Smooth muscle cell (in vitro differentiated cells): ENCODE results near the gene CHPT1. TPM values are rescaled to one million over a fixed set of nuclear protein-coding genes. Genes with fewer than 3 reads are reported as not detected.

ENCODE experiments used
- DNase-seq: peaks from one replicate; lab custom pipeline; 2025; ENCODE audit not compliant: unreplicated experiment; lab: John Stamatoyannopoulos, UW
- H2AFZ ChIP-seq: fragments of 200-600 bp; sonication (generic); 2 replicates; pipeline ENCODE4 v1.6.0; 2016; ENCODE audit warnings: antibody characterized with exemption, low read depth, mild to moderate bottlenecking
- H3F3A ChIP-seq: fragments of 200-600 bp; sonication (generic); 2 replicates; pipeline ENCODE4 v1.6.0; 2017; ENCODE audit warnings: antibody characterized with exemption, low read depth
- H3K27ac ChIP-seq: fragments of 200-600 bp; sonication (generic); 2 replicates; pipeline ENCODE4 v1.5.1; 2016; ENCODE audit warnings: low read depth, mild to moderate bottlenecking
- H3K27me3 ChIP-seq: fragments of 200-600 bp; sonication (generic); 2 replicates; pipeline ENCODE4 v1.6.1; 2016; ENCODE audit warnings: low read depth, mild to moderate bottlenecking
- H3K36me3 ChIP-seq: fragments of 200-600 bp; sonication (generic); 2 replicates; pipeline ENCODE4 v1.5.1; 2016; ENCODE audit warnings: low read depth
- H3K4me1 ChIP-seq: fragments of 200-600 bp; sonication (generic); 2 replicates; pipeline ENCODE4 v1.5.1; 2016; ENCODE audit warnings: low read depth
- H3K4me2 ChIP-seq: fragments of 200-600 bp; sonication (generic); 2 replicates; pipeline ENCODE4 v1.6.0; 2016; ENCODE audit warnings: mild to moderate bottlenecking
- H3K4me3 ChIP-seq: fragments of 200-600 bp; sonication (generic); 2 replicates; pipeline ENCODE4 v1.5.1; 2016; ENCODE audit warnings: mild to moderate bottlenecking
- H3K79me2 ChIP-seq: fragments of 200-600 bp; sonication (generic); 2 replicates; pipeline ENCODE4 v1.6.0; 2016; ENCODE audit warnings: low read depth, mild to moderate bottlenecking
- H3K9ac ChIP-seq: fragments of 200-600 bp; sonication (generic); 2 replicates; pipeline ENCODE4 v1.6.0; 2016; ENCODE audit warnings: low read depth
- H3K9me3 ChIP-seq: fragments of 200-600 bp; sonication (generic); replicated peaks from 2 replicates; pipeline ENCODE4 v1.5.1; 2016; ENCODE audit warnings: low read depth
- H4K20me1 ChIP-seq: fragments of 200-600 bp; sonication (generic); 2 replicates; pipeline ENCODE4 v1.6.0; 2016; ENCODE audit warnings: low read depth
- WGBS: methylation state at CpG from one replicate; pipeline ENCODE4 v1.1.7; 2016; ENCODE audit warnings: low lambda C conversion rate; 5-methylcytosine and 5-hydroxymethylcytosine counted together
- polyA plus RNA-seq: library from polyadenylated mRNA; unstranded; fragments of >200 nt; fragmentation: Nextera tagmentation; extraction: Ambion mirVana; gene quantifications from 2 replicates; pipeline ENCODE4 v1.2.1, GENCODE V29; 2016
- total RNA-seq: library from RNA; depleted of rRNA; stranded (reverse); fragments of >200 nt; gene quantifications from 2 replicates; pipeline ENCODE4 v1.2.3, GENCODE V29; 2014
- TF ChIP-seq, protein P1 (sequence below): fragments of 200-600 bp; sonication (generic); IDR thresholded peaks from 2 replicates; pipeline ENCODE4 v1.5.1; 2017; ENCODE audit warnings: borderline replicate concordance, mild to moderate bottlenecking, antibody characterized with exemption; ENCODE audit not compliant: insufficient read depth, poor library complexity, severe bottlenecking

CHPT1 gene
- total and polyA plus RNA-seq, 2 experiments from 2014 or later: 21.7 to 40.5 TPM

- TF ChIP-seq, protein P1, sequence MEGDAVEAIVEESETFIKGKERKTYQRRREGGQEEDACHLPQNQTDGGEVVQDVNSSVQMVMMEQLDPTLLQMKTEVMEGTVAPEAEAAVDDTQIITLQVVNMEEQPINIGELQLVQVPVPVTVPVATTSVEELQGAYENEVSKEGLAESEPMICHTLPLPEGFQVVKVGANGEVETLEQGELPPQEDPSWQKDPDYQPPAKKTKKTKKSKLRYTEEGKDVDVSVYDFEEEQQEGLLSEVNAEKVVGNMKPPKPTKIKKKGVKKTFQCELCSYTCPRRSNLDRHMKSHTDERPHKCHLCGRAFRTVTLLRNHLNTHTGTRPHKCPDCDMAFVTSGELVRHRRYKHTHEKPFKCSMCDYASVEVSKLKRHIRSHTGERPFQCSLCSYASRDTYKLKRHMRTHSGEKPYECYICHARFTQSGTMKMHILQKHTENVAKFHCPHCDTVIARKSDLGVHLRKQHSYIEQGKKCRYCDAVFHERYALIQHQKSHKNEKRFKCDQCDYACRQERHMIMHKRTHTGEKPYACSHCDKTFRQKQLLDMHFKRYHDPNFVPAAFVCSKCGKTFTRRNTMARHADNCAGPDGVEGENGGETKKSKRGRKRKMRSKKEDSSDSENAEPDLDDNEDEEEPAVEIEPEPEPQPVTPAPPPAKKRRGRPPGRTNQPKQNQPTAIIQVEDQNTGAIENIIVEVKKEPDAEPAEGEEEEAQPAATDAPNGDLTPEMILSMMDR: no peak
These were observed 22.1 kb downstream of the CHPT1 start for GRCh38 chr12:101719566-101719965.

GRCh38 chr12:101720118-101720517 lies 22.7 kb downstream of the CHPT1 start:
- no peak for DNase-seq
- TF ChIP-seq, protein P1: no peak
- no peaks in the 10 kb centered on the region for H3K9me3 ChIP-seq
- no peak overlapping the region for H3K27ac ChIP-seq
- H2AFZ ChIP-seq: no peak overlapping the region
- H3K4me2 ChIP-seq: no peak overlapping the region
- no peaks in the 10 kb centered on the region for H3K79me2 ChIP-seq
- no peaks in the 10 kb centered on the region for H4K20me1 ChIP-seq
- no peak overlapping the region for H3K4me3 ChIP-seq
- H3K36me3 ChIP-seq: no peaks in the 10 kb centered on the region
- no peaks in the 10 kb centered on the region for H3K4me1 ChIP-seq
- H3F3A ChIP-seq: no peaks in the 10 kb centered on the region
- H3K9ac ChIP-seq: no peak overlapping the region
- H3K27me3 ChIP-seq: no peaks in the 10 kb centered on the region

More at GRCh38 chr12:101719566-101719965, 22.1 kb downstream of the CHPT1 start:
- DNase-seq: no peak
- H3K9ac ChIP-seq: no peak overlapping the region
- no peak overlapping the region for H3K4me3 ChIP-seq
- H2AFZ ChIP-seq: no peak overlapping the region
- no peaks in the 10 kb centered on the region for H4K20me1 ChIP-seq
- no peaks in the 10 kb centered on the region for H3K36me3 ChIP-seq
- H3K4me1 ChIP-seq: no peaks in the 10 kb centered on the region
- H3K79me2 ChIP-seq: no peaks in the 10 kb centered on the region
- H3K4me2 ChIP-seq: no peak overlapping the region
- no peaks in the 10 kb centered on the region for H3K27me3 ChIP-seq
- H3K27ac ChIP-seq: no peak overlapping the region
- H3K9me3 ChIP-seq: no peaks in the 10 kb centered on the region
- H3F3A ChIP-seq: no peaks in the 10 kb centered on the region

DNA sequence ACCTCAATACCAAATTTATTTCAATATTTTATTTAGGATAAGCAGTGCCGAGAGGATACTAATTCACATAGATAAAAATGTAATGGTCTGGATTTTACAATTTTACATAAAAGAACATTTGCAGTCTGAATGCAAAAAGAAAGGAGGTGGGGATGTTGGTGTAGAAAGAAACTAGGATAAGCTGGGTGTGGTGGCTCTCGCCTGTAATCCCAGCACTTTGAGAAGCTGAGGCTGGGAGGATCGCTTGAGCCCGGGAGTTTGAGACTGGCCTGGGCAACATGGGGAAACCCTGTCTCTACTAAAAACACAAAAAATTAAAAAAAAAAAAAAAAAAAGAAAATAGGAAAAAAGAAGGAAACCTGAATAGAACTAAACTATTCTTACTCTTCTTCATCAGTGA lies 25.0 kb downstream of the CHPT1 start:
- no peak overlapping the region for H3K4me3 ChIP-seq
- no peaks in the 10 kb centered on the region for H3K9me3 ChIP-seq
- H3K4me1 ChIP-seq: no peaks in the 10 kb centered on the region
- no peaks in the 10 kb centered on the region for H3K36me3 ChIP-seq
- H3F3A ChIP-seq: no peaks in the 10 kb centered on the region
- no peak overlapping the region for H2AFZ ChIP-seq
- TF ChIP-seq, protein P1: no peak
- no peak overlapping the region for H3K4me2 ChIP-seq
- H4K20me1 ChIP-seq: no peaks in the 10 kb centered on the region
- DNase-seq: no peak
- H3K9ac ChIP-seq: no peak overlapping the region
- no peak overlapping the region for H3K27ac ChIP-seq
- H3K27me3 ChIP-seq: no peaks in the 10 kb centered on the region
- 99% methylated on average over 4 of the region's 4 CpGs for WGBS
- no peaks in the 10 kb centered on the region for H3K79me2 ChIP-seq

DNA sequence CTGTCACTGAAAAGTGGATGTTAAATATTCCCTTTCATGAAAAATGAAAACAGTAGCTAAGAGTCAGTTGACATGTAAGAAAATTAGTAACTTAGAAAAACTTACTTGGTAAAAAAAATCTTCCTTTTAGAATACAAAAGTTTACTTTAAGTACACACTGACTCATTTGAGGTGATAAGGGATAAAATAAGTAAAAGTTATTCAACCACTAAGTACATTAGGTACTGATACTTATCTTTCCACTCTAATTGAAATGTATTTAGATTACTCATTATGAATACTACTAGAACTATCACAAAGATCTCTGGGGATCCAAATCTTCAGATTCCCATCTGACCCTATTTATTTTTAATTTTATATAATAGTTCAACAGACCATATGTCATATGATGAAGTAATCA lies 29.7 kb downstream of the CHPT1 start:
- H2AFZ ChIP-seq: no peak overlapping the region
- no peak overlapping the region for H3K4me3 ChIP-seq
- H3F3A ChIP-seq: no peaks in the 10 kb centered on the region
- H3K4me1 ChIP-seq: no peaks in the 10 kb centered on the region
- no peak overlapping the region for H3K27ac ChIP-seq
- no peak for DNase-seq
- no peaks in the 10 kb centered on the region for H3K27me3 ChIP-seq
- no peaks in the 10 kb centered on the region for H4K20me1 ChIP-seq
- H3K36me3 ChIP-seq: no peaks in the 10 kb centered on the region
- H3K4me2 ChIP-seq: no peak overlapping the region
- no peaks in the 10 kb centered on the region for H3K9me3 ChIP-seq
- H3K79me2 ChIP-seq: no peaks in the 10 kb centered on the region
- no peak overlapping the region for H3K9ac ChIP-seq
- TF ChIP-seq, protein P1: no peak
